ENCODE measurements around the gene SLC12A5. TPM values are rescaled to one million over a fixed set of nuclear protein-coding genes. Genes with fewer than 3 reads are reported as not detected.
"Not testable (repeated sequence)": the region's sequence is repeated elsewhere in the genome, so short reads cannot be mapped to it uniquely, and the experiment has no call there.

The SLC12A5 gene
- total RNA-seq, 1 experiment from 2014 or later: not detected

- DNase-seq (ENCODE audit: low spot score): no peak
These were observed 48.8 kb downstream of the SLC12A5 start for GRCh38 chr20:46077642-46078305.

GRCh38 chr20:46078954-46079353 lies 49.9 kb downstream of the SLC12A5 start:
- no peak for DNase-seq (ENCODE audit: low spot score)

- DNase-seq (ENCODE audit: low spot score): no peak
These were observed 52.1 kb downstream of the SLC12A5 start for GRCh38 chr20:46081074-46081473.

- no peak for DNase-seq (ENCODE audit: low spot score)
These were observed 54.1 kb downstream of the SLC12A5 start for GRCh38 chr20:46083101-46083500.

GRCh38 chr20:46083531-46084061 lies 54.6 kb downstream of the SLC12A5 start:
- no peak for DNase-seq (ENCODE audit: low spot score)

GRCh38 chr20:46084805-46085178 lies 55.8 kb downstream of the SLC12A5 start:
- DNase-seq (ENCODE audit: low spot score): no peak

GRCh38 chr20:46085179-46085851 lies 56.3 kb downstream of the SLC12A5 start:
- peak; percentile 44 for DNase-seq (ENCODE audit: low spot score)

GRCh38 chr20:46087161-46087560 lies 58.1 kb downstream of the SLC12A5 start:
- DNase-seq (ENCODE audit: low spot score): peak; percentile 39

- DNase-seq (ENCODE audit: low spot score): peak; percentile 56
These were observed 59.6 kb downstream of the SLC12A5 start for GRCh38 chr20:46088409-46089166.

- DNase-seq (ENCODE audit: low spot score): no peak
These were observed 60.1 kb downstream of the SLC12A5 start for GRCh38 chr20:46089167-46089416.

GRCh38 chr20:46089417-46090388 lies 60.7 kb downstream of the SLC12A5 start, which contains the start of gene NCOA5:
Gene NCOA5 (minus strand): TSS chr20:46089962. CDS start chr20:46079424, 10,538 bp downstream.
- peak; percentile 99 for DNase-seq (ENCODE audit: low spot score)

- DNase-seq (ENCODE audit: low spot score): not testable (repeated sequence)
These were observed 62.9 kb downstream of the SLC12A5 start for GRCh38 chr20:46091622-46092535.

- DNase-seq (ENCODE audit: low spot score): no peak
These were observed 64.5 kb downstream of the SLC12A5 start for GRCh38 chr20:46093531-46093930.

GRCh38 chr20:46099491-46100287 lies 70.7 kb downstream of the SLC12A5 start:
- no peak for DNase-seq (ENCODE audit: low spot score)

GRCh38 chr20:46100444-46100843 lies 71.4 kb downstream of the SLC12A5 start:
- not testable (repeated sequence) for DNase-seq (ENCODE audit: low spot score)

GRCh38 chr20:46100988-46101387 lies 72.0 kb downstream of the SLC12A5 start:
- no peak for DNase-seq (ENCODE audit: low spot score)

- DNase-seq (ENCODE audit: low spot score): no peak
These were observed 72.9 kb downstream of the SLC12A5 start for GRCh38 chr20:46101957-46102356.

GRCh38 chr20:46102940-46103339 lies 73.9 kb downstream of the SLC12A5 start:
- no peak for DNase-seq (ENCODE audit: low spot score)

- DNase-seq (ENCODE audit: low spot score): no peak
These were observed 75.2 kb downstream of the SLC12A5 start for GRCh38 chr20:46104262-46104661.

Measured in HT-29 (cell line).